ENCODE measurements around the gene KIF18B. TPM values are rescaled to one million over a fixed set of nuclear protein-coding genes. Genes with fewer than 3 reads are reported as not detected.
A peak's percentile ranks its signal among the peaks of the same experiment; 100 is the strongest.

KIF18B gene
- total and polyA plus RNA-seq, 2 of the 8 experiments (the other 6 are each of a cell fraction or from before 2014, with no cell fraction given), result 39.0 to 59.4 TPM

- no peak for TF ChIP-seq ATF2 (IDR thresholded peaks at IDR 0.05; ENCODE audit: low read length)
- TF ChIP-seq ASH2L (IDR thresholded peaks at IDR 0.05; ENCODE audit: low read length), result peak; percentile 58
- TF ChIP-seq MAFK (IDR thresholded peaks at IDR 0.05; ENCODE audit: low read depth, low read length), result no peak
- no peak for TF ChIP-seq POLR2AphosphoS5 (IDR thresholded peaks at IDR 0.05; ENCODE audit: low read depth, low read length)
- TF ChIP-seq TAF7 (optimal IDR thresholded peaks at IDR 0.05; ENCODE audit: borderline replicate concordance, low read depth, low read length), result peak; percentile 9
- TF ChIP-seq CHD7 (IDR thresholded peaks at IDR 0.05; ENCODE audit: insufficient replicate concordance, low read length), result no peak
- no peak for TF ChIP-seq CBX5 (IDR thresholded peaks at IDR 0.05; ENCODE audit: low read depth, low read length)
- no peak for TF ChIP-seq CHD2 (IDR thresholded peaks at IDR 0.05; ENCODE audit: low read length)
- TF ChIP-seq EZH2 (IDR thresholded peaks at IDR 0.05; ENCODE audit: low read depth, low read length, severe bottlenecking), result no peak
Observed at GRCh38 chr17:44971776-44972483, 24.4 kb upstream of the KIF18B start (continued).
